ENCODE data around the gene PLD5. TPM values are rescaled to one million over a fixed set of nuclear protein-coding genes. Genes with fewer than 3 reads are reported as not detected.
"Not testable (repeated sequence)": the region's sequence is repeated elsewhere in the genome, so short reads cannot be mapped to it uniquely, and the experiment has no call there.

The PLD5 gene
- polyA plus RNA-seq, 1 donor: 0.36 TPM

DNA sequence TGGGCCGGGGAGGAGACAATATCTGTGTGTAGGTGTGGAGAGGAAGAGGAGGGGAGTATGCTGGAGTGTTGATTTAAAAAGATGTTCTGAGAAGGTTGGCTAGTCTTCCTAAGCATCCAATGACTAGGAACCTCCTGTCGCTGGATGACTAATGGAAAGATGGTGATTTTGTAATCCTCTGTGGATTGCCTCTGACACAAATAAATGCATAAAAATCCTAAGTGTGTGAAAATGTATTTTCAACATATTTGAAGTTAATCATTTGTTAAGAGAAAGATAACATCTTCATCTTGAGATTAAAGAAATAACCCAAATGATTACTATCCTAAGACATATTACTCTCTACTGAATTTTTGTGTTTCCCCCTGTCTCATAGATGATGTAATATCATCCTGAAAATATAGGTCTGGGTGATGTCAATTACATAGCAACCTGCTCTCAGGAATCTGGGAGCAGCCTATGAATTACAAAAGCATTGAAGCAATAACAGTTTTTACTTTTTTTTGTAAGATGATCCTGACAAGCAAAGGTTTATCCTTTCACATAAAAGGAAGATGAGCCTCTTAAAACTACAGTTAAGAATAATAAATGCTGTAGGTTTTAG lies 305.1 kb downstream of the PLD5 start:
- Histone ChIP-seq H3K4me1 (ENCODE audit: control insufficient read depth, insufficient read depth, low read length) (no peaks in the 10 kb centered on the region), H3K36me3 (ENCODE audit: control insufficient read depth, insufficient read depth, low read length) (no peaks in the 10 kb centered on the region), H3K9me3 (ENCODE audit: control insufficient read depth, low read depth, low read length) (no peaks in the 10 kb centered on the region), H3K4me3 (ENCODE audit: low read length) (no peak overlapping the region), H3K27me3 (ENCODE audit: control insufficient read depth, insufficient read depth, low read length) (no peaks in the 10 kb centered on the region), H3K27ac (ENCODE audit: low read length) (no peak overlapping the region)
- no peak for DNase-seq
- 80% methylated on average over 1 of the region's 2 CpGs for WGBS (ENCODE audit: insufficient coverage, low lambda C conversion rate)

DNA sequence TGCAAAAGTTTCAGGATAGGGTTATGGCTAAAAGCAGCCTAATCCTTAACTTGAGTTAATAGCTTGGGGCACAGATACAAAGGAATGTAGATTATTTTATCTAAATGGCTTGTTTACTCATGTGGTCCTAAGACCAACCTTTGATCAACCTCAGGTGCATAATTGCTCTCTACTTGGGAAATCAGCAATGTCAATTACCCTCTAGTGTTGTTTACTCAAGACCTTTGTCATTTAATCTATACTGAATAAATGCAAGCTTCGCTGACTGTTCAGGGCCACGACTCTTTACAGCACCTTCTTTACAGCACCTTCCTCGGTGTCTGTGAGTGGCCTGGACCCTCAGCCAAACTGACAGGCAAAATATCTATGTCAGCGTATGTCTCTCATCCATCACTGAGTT lies 308.1 kb downstream of the PLD5 start:
- Histone ChIP-seq H3K4me1 (ENCODE audit: control insufficient read depth, insufficient read depth, low read length) (peaks cover 3% of the 10 kb centered on the region), H3K36me3 (ENCODE audit: control insufficient read depth, insufficient read depth, low read length) (no peaks in the 10 kb centered on the region), H3K27me3 (ENCODE audit: control insufficient read depth, insufficient read depth, low read length) (no peaks in the 10 kb centered on the region), H3K9me3 (ENCODE audit: control insufficient read depth, low read depth, low read length) (no peaks in the 10 kb centered on the region), H3K27ac (ENCODE audit: low read length) (no peak overlapping the region), H3K4me3 (ENCODE audit: low read length) (no peak overlapping the region)
- WGBS (ENCODE audit: insufficient coverage, low lambda C conversion rate): no CpG with 5 or more reads among the region's 4 CpGs
- DNase-seq: no peak

DNA sequence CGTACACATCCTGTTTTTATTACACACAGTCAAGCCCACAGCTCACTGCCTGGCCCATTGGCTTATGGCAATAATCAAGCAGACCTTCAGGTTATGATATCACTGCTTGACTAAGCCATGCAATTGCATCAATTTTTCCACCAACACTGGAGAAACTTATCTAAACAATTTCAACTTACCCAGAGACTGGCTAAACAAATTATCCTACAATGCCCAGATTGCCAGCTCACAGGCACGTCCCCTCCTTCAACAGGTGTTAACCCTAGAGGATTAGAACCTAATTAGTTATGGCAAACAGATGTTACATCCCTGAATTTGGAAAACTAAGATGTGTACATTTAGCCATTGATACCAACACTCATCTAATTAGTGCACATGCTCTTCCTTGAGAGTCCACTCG lies 310.0 kb downstream of the PLD5 start:
- H3K27me3 ChIP-seq (ENCODE audit: control insufficient read depth, insufficient read depth, low read length); H3K9me3 ChIP-seq (ENCODE audit: control insufficient read depth, low read depth, low read length); H3K27ac ChIP-seq (ENCODE audit: low read length); DNase-seq; H3K4me1 ChIP-seq (ENCODE audit: control insufficient read depth, insufficient read depth, low read length); H3K36me3 ChIP-seq (ENCODE audit: control insufficient read depth, insufficient read depth, low read length); H3K4me3 ChIP-seq (ENCODE audit: low read length): not testable (repeated sequence)
- WGBS (ENCODE audit: insufficient coverage, low lambda C conversion rate): no CpG with 5 or more reads among the region's 3 CpGs

DNA sequence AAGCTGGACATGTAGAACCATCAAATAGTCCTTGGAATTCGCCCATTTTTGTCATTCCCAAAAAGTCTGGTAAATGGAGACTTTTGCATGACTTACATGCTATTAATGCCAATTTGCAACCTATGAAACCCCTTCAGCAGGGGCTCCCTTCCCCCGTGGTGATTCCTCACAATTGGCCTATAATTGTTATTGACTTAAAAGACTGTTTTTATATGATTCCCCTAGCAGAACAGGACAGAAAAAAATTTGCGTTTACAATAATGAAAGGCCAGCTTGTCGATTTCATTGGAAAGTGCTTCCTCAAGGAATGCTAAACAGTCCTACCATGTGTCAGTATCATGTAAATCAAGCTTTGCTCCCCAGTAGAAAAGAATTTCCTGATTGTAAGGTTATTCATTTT lies 311.5 kb downstream of the PLD5 start:
- H3K36me3 ChIP-seq (ENCODE audit: control insufficient read depth, insufficient read depth, low read length); H3K4me3 ChIP-seq (ENCODE audit: low read length); H3K27ac ChIP-seq (ENCODE audit: low read length); H3K9me3 ChIP-seq (ENCODE audit: control insufficient read depth, low read depth, low read length); DNase-seq; H3K4me1 ChIP-seq (ENCODE audit: control insufficient read depth, insufficient read depth, low read length); H3K27me3 ChIP-seq (ENCODE audit: control insufficient read depth, insufficient read depth, low read length): not testable (repeated sequence)
- no CpG with 5 or more reads among the region's 4 CpGs for WGBS (ENCODE audit: insufficient coverage, low lambda C conversion rate)

DNA sequence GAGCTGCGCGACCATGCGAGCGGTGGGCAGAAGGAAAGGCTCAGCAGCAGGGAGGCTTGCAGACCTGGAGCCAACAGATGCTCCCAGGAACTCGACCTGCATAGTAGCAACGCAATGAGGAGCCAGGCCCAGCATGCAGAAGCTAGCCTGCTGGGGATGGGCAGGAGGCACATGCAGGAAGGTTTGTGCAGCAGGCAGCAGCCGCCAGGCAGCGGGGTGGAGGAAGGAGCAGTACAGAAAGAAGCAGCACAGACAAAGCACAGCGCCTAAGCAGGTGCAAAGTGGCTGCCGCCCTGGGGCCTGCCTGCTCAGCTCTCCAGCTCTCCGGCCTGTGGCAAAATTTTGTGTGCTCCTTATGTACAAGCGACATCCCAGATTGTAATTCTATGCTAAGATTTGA lies 312.1 kb downstream of the PLD5 start:
- Histone ChIP-seq H3K4me1 (ENCODE audit: control insufficient read depth, insufficient read depth, low read length) (peaks cover 3% of the 10 kb centered on the region), H3K27me3 (ENCODE audit: control insufficient read depth, insufficient read depth, low read length) (no peaks in the 10 kb centered on the region), H3K36me3 (ENCODE audit: control insufficient read depth, insufficient read depth, low read length) (no peaks in the 10 kb centered on the region), H3K4me3 (ENCODE audit: low read length) (no peak overlapping the region), H3K9me3 (ENCODE audit: control insufficient read depth, low read depth, low read length) (no peaks in the 10 kb centered on the region), H3K27ac (ENCODE audit: low read length) (no peak overlapping the region)
- no peak for DNase-seq
- 100% methylated on average over 4 of the region's 12 CpGs for WGBS (ENCODE audit: insufficient coverage, low lambda C conversion rate)

DNA sequence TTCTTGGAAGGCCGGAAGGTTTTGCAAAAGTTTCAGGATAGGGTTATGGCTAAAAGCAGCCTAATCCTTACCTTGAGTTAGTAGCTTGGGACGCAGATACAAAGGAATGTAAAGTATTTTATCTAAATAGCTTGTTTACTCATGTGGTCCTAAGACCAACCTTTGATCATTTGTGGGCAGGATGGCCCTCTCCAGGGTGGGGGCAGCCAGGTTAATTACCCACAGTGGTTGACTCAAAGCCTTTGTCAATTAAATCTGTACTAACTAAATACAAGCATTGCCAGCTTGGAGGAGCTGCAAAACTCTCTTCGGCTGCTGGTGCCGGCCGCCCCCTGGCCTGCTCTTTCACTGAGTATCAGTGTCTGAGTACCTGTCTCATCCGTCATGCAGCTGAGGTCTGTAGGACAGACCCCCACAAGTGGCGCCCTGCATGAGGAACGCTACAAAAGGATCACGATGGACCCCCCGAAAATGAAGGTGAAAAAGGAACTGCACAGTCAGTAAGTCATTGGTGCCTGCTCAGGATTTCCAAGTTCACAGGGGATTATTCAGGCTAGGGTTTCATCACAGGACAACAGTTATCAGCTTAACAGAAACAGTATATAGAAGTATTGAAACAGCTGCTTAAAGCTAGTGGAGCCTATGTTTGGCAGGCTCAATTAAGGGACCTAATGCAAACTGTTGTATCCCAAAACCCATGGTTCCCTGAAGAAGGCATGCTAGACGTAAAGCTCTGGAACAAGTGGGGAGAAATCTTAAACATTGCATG lies 313.1 kb downstream of the PLD5 start:
- Histone ChIP-seq H3K27me3 (ENCODE audit: control insufficient read depth, insufficient read depth, low read length) (peaks cover 2% of the 10 kb centered on the region), H3K27ac (ENCODE audit: low read length) (no peak overlapping the region), H3K4me3 (ENCODE audit: low read length) (no peak overlapping the region), H3K36me3 (ENCODE audit: control insufficient read depth, insufficient read depth, low read length) (no peaks in the 10 kb centered on the region), H3K4me1 (ENCODE audit: control insufficient read depth, insufficient read depth, low read length) (peaks cover 3% of the 10 kb centered on the region), H3K9me3 (ENCODE audit: control insufficient read depth, low read depth, low read length) (no peaks in the 10 kb centered on the region)
- peak in 1 of 2 donors; percentile 9 for DNase-seq
- no CpG with 5 or more reads among the region's 11 CpGs for WGBS (ENCODE audit: insufficient coverage, low lambda C conversion rate)

DNA sequence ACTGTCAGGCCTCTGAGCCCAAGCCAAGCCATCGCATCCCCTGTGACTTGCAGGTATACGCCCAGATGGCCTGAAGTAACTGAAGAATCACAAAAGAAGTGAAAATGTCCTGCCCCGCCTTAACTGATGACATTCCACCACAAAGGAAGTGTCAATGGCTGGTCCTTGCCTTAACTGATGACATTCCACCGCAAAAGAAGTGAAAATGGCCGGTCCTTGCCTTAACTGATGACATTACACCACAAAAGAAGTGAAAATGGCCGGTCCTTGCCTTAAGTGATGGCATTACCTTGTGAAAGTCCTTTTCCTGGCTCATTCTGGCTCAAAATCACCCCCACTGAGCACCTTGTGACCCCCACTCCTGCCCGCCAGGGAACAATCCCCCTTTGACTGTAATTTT lies 314.2 kb downstream of the PLD5 start:
- H3K36me3 ChIP-seq (ENCODE audit: control insufficient read depth, insufficient read depth, low read length); H3K9me3 ChIP-seq (ENCODE audit: control insufficient read depth, low read depth, low read length); DNase-seq; H3K27me3 ChIP-seq (ENCODE audit: control insufficient read depth, insufficient read depth, low read length); H3K4me1 ChIP-seq (ENCODE audit: control insufficient read depth, insufficient read depth, low read length); H3K4me3 ChIP-seq (ENCODE audit: low read length); H3K27ac ChIP-seq (ENCODE audit: low read length): not testable (repeated sequence)
- 100% methylated on average over 1 of the region's 7 CpGs for WGBS (ENCODE audit: insufficient coverage, low lambda C conversion rate)

DNA sequence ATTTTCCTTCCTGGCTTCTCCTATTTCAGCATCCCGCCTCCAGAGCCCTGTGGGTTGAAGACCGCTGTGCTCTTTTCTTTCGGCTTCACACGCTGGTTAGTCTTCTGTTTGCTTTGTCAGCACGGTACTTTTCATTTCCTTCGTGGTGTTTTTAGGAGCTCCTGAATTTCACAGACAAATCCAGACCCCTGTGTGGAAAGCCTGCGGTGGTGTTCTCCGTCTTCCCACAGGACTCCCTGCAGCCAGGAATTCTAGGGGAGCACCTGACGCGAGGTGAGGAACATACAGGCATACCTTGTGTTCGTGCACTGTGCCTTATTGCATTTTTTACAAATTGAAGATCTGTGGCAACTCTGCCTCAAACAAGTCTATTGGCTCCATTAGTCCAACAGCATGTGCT lies 315.4 kb downstream of the PLD5 start:
- peaks cover 2% of the 10 kb centered on the region for H3K27me3 ChIP-seq (ENCODE audit: control insufficient read depth, insufficient read depth, low read length)
- H3K27ac ChIP-seq (ENCODE audit: low read length): no peak overlapping the region
- DNase-seq: no peak
- peaks cover 3% of the 10 kb centered on the region for H3K4me1 ChIP-seq (ENCODE audit: control insufficient read depth, insufficient read depth, low read length)
- WGBS (ENCODE audit: insufficient coverage, low lambda C conversion rate): 93% methylated on average over 7 of the region's 11 CpGs
- no peak overlapping the region for H3K4me3 ChIP-seq (ENCODE audit: low read length)
- H3K9me3 ChIP-seq (ENCODE audit: control insufficient read depth, low read depth, low read length): no peaks in the 10 kb centered on the region
- H3K36me3 ChIP-seq (ENCODE audit: control insufficient read depth, insufficient read depth, low read length): no peaks in the 10 kb centered on the region

DNA sequence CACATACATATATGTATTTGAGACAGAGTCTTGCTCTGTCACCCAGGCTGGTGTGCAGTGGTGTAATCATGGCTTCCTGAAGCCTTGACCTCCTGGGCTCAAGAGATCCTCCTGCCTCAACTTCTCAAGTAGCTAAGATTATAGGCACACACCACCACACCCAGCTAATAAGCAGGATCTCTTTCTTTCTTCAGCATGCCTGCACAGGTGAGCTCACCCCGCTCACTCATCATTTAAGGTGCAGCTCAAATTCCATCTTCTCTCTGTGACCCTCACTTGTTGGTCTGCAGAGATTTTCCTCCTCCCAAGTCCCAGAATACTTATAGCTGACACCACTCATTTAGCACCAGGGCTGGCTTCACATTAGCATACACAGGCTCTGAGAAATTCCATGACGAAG lies 316.5 kb downstream of the PLD5 start:
- no peaks in the 10 kb centered on the region for H3K36me3 ChIP-seq (ENCODE audit: control insufficient read depth, insufficient read depth, low read length)
- H3K9me3 ChIP-seq (ENCODE audit: control insufficient read depth, low read depth, low read length): no peaks in the 10 kb centered on the region
- WGBS (ENCODE audit: insufficient coverage, low lambda C conversion rate): no CpG with 5 or more reads among the region's 2 CpGs
- DNase-seq: no peak
- no peak overlapping the region for H3K27ac ChIP-seq (ENCODE audit: low read length)
- H3K4me3 ChIP-seq (ENCODE audit: low read length): no peak overlapping the region
- peaks cover 2% of the 10 kb centered on the region for H3K27me3 ChIP-seq (ENCODE audit: control insufficient read depth, insufficient read depth, low read length)
- H3K4me1 ChIP-seq (ENCODE audit: control insufficient read depth, insufficient read depth, low read length): peaks cover 3% of the 10 kb centered on the region

DNA sequence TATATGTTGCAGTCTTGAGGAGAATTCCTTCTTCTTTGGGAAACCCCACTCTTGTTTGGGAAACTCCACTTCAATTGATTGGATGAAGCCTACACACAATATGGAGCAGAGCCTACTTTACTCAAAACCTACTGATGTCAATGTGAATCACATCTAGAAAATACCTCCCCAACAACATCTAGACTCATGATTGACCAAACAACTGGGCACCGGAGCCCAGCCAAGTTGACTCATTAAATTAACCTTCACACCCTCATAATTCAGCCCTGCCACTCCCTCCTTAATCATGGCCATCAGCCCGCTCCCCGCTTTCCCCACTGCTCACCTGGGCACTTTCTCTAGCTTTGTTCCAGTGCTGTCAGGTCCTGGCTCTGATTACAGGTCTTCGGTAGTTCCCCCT lies 317.5 kb downstream of the PLD5 start:
- DNase-seq: no peak
- H3K9me3 ChIP-seq (ENCODE audit: control insufficient read depth, low read depth, low read length): no peaks in the 10 kb centered on the region
- no peak overlapping the region for H3K27ac ChIP-seq (ENCODE audit: low read length)
- no peaks in the 10 kb centered on the region for H3K36me3 ChIP-seq (ENCODE audit: control insufficient read depth, insufficient read depth, low read length)
- H3K4me3 ChIP-seq (ENCODE audit: low read length): no peak overlapping the region
- H3K4me1 ChIP-seq (ENCODE audit: control insufficient read depth, insufficient read depth, low read length): peaks cover 3% of the 10 kb centered on the region
- peaks cover 2% of the 10 kb centered on the region for H3K27me3 ChIP-seq (ENCODE audit: control insufficient read depth, insufficient read depth, low read length)
- no CpG with 5 or more reads among the region's 4 CpGs for WGBS (ENCODE audit: insufficient coverage, low lambda C conversion rate)

Measured in large intestine (tissue), 3 donors.